ENCODE results near the gene BST1.

BST1 gene

GRCh38 chr4:15681372-15682241, 21.3 kb upstream of the BST1 start, which contains the start of gene FAM200B:
Gene FAM200B, plus strand, starts transcription at chr4:15681827. Its CDS starts 5,151 bp downstream, at chr4:15686978.
- in situ Hi-C loops (cut with MboI; ENCODE audit: low pct_unique_long_range_greater_than_20kb, low sequenced_read_pairs, unreplicated experiment): no loop called here
- peak; percentile 97 for DNase-seq (ENCODE audit: low spot score)
- no peak for TF ChIP-seq CTCF (IDR thresholded peaks at IDR 0.05; ENCODE audit: extremely low read depth, insufficient read depth, missing control alignments)

DNA sequence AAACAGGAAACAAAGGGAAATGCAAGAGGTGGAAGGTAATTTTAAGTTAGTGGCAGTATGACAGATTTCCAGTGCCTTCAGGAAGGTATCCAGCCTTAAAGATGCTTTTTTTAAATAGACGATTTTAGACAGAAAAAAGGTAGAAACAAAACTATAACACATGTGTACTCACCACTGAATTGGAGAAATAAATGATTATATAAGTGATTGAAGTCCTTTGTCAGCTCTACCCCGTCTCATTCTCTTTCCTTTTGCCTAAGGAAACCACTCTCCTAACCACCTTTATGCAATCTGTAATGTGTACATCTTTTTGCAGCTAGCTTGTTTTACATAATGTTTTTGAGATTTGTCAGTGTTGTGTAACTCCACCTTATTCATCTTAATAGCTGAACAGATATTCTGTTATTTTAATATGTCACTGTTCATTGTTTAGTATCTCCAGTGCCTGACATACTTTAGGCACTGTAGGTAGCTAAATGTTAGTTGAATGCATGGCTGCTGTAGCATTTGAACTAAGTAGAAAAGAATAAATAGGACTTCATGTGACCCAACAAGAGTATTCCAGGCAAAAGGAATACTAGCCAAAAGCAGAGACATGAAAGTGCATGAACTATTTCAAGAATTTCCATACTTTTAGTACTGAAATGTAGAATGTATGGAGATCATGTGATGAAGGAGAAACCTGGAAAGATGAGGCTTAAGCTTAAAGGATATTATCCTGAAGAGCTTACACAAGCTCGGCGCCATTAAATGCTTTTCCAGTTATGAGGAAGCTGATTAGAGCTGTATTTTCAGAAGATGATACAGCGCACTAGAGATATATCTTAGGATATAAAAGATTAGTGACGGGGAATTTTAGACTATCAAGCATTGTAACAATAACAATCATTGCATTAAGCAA, 20.4 kb upstream of the BST1 start:
- DNase-seq (ENCODE audit: low spot score): no peak
- in situ Hi-C loops (cut with MboI; ENCODE audit: low pct_unique_long_range_greater_than_20kb, low sequenced_read_pairs, unreplicated experiment): no loop called here
- TF ChIP-seq CTCF (IDR thresholded peaks at IDR 0.05; ENCODE audit: extremely low read depth, insufficient read depth, missing control alignments): no peak

GRCh38 chr4:15683143-15683495, 19.7 kb upstream of the BST1 start:
- in situ Hi-C loops (cut with MboI; ENCODE audit: low pct_unique_long_range_greater_than_20kb, low sequenced_read_pairs, unreplicated experiment): no loop called here
- no peak for DNase-seq (ENCODE audit: low spot score)
- TF ChIP-seq CTCF (IDR thresholded peaks at IDR 0.05; ENCODE audit: extremely low read depth, insufficient read depth, missing control alignments): no peak

- in situ Hi-C loops (cut with MboI; ENCODE audit: low pct_unique_long_range_greater_than_20kb, low sequenced_read_pairs, unreplicated experiment): no loop called here
- no peak for DNase-seq (ENCODE audit: low spot score)
- no peak for TF ChIP-seq CTCF (IDR thresholded peaks at IDR 0.05; ENCODE audit: extremely low read depth, insufficient read depth, missing control alignments)
Observed at GRCh38 chr4:15684498-15684897, 18.4 kb upstream of the BST1 start.

DNA sequence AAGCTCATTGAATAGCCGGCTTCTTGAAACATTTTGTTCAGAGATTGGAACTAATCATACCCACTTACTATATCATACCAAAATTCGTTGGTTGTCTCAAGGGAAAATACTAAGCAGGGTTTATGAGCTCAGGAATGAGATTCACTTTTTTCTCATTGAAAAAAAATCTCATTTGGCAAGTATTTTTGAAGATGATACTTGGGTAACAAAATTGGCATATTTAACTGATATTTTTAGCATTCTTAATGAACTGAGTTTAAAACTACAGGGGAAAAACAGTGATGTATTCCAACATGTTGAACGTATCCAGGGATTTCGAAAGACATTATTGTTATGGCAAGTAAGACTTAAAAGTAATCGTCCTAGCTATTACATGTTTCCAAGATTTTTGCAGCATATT, 14.8 kb upstream of the BST1 start:
- TF ChIP-seq CTCF (IDR thresholded peaks at IDR 0.05; ENCODE audit: extremely low read depth, insufficient read depth, missing control alignments): no peak
- no peak for DNase-seq (ENCODE audit: low spot score)
- in situ Hi-C loops (cut with MboI; ENCODE audit: low pct_unique_long_range_greater_than_20kb, low sequenced_read_pairs, unreplicated experiment): no loop called here

DNA sequence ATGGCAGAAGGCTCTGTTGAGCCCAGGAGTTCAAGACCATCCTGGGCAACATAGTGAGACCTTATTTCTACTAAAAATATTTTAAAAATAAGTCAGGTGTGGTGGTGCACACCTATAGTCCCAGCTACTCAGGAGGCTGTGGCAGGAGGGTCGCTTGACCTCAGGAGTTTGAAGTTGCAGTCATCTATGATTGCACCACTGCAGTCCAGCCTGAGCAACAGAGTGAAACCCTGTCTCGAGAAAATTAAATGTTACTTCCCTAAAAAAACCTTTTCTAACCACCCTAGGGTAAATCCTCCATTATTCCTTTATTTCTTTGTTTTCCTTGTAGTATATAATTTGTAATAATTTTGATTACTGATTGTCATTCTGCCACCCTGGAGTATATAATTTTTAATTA, 13.3 kb upstream of the BST1 start:
- TF ChIP-seq CTCF (IDR thresholded peaks at IDR 0.05; ENCODE audit: extremely low read depth, insufficient read depth, missing control alignments): no peak
- in situ Hi-C loops (cut with MboI; ENCODE audit: low pct_unique_long_range_greater_than_20kb, low sequenced_read_pairs, unreplicated experiment): no loop called here
- no peak for DNase-seq (ENCODE audit: low spot score)
